GM18519 (cell line): ENCODE data around the gene SOAT2.
"Not testable (repeated sequence)": the region's sequence is repeated elsewhere in the genome, so short reads cannot be mapped to it uniquely, and the experiment has no call there.

Source experiments
- ATAC-seq: cut with Tn5 transposase; IDR thresholded peaks from one replicate; pipeline ENCODE4 v1.9.1; 2021; ENCODE audit warnings: mild to moderate bottlenecking, moderate library complexity; ENCODE audit not compliant: unreplicated experiment, low FRiP score

Gene SOAT2

GRCh38 chr12:53079226-53080117, 23.8 kb upstream of the SOAT2 start, which contains the start of gene SPRYD3:
Gene SPRYD3, minus strand, starts transcription at chr12:53079390. Its CDS starts 57 bp downstream, at chr12:53079333.
- ATAC-seq: peak; percentile 91

GRCh38 chr12:53082637-53083175, 20.6 kb upstream of the SOAT2 start:
- ATAC-seq: no peak

GRCh38 chr12:53086361-53086760, 16.9 kb upstream of the SOAT2 start:
- ATAC-seq: no peak

- ATAC-seq: no peak
Observed at GRCh38 chr12:53090105-53090504, 13.2 kb upstream of the SOAT2 start.

GRCh38 chr12:53090554-53090953, 12.7 kb upstream of the SOAT2 start:
- ATAC-seq: no peak

- no peak for ATAC-seq
Observed at GRCh38 chr12:53091756-53092155, 11.5 kb upstream of the SOAT2 start.

- ATAC-seq: no peak
Observed at GRCh38 chr12:53093777-53094393, 9.4 kb upstream of the SOAT2 start.

- ATAC-seq: no peak
Observed at GRCh38 chr12:53094394-53094787, 8.9 kb upstream of the SOAT2 start.

GRCh38 chr12:53094796-53095595, 8.3 kb upstream of the SOAT2 start:
- not testable (repeated sequence) for ATAC-seq

GRCh38 chr12:53095596-53095895, 7.7 kb upstream of the SOAT2 start:
- not testable (repeated sequence) for ATAC-seq

GRCh38 chr12:53096089-53096741, 7.1 kb upstream of the SOAT2 start:
- ATAC-seq: no peak

GRCh38 chr12:53096759-53097158, 6.5 kb upstream of the SOAT2 start:
- ATAC-seq: no peak

- no peak for ATAC-seq
Observed at GRCh38 chr12:53097207-53097563, 6.1 kb upstream of the SOAT2 start.

- ATAC-seq: no peak
Observed at GRCh38 chr12:53097564-53098353, 5.5 kb upstream of the SOAT2 start, which contains the start of gene IGFBP6. Gene IGFBP6, plus strand, starts transcription at chr12:53097667. Its CDS starts 51 bp downstream, at chr12:53097718.

- no peak for ATAC-seq
Observed at GRCh38 chr12:53098354-53098981, 4.8 kb upstream of the SOAT2 start.

GRCh38 chr12:53099071-53099882, 4.0 kb upstream of the SOAT2 start:
- ATAC-seq: no peak

GRCh38 chr12:53100466-53101151, 2.7 kb upstream of the SOAT2 start:
- ATAC-seq: no peak

GRCh38 chr12:53101266-53101665, 2.0 kb upstream of the SOAT2 start:
- ATAC-seq: no peak
